Measurements from ENCODE around the gene TUBB. TPM values are rescaled to one million over a fixed set of nuclear protein-coding genes. Genes with fewer than 3 reads are reported as not detected.

TUBB gene
- total RNA-seq, 2 donors from 2014 or later: 342 to 378 TPM

DNA sequence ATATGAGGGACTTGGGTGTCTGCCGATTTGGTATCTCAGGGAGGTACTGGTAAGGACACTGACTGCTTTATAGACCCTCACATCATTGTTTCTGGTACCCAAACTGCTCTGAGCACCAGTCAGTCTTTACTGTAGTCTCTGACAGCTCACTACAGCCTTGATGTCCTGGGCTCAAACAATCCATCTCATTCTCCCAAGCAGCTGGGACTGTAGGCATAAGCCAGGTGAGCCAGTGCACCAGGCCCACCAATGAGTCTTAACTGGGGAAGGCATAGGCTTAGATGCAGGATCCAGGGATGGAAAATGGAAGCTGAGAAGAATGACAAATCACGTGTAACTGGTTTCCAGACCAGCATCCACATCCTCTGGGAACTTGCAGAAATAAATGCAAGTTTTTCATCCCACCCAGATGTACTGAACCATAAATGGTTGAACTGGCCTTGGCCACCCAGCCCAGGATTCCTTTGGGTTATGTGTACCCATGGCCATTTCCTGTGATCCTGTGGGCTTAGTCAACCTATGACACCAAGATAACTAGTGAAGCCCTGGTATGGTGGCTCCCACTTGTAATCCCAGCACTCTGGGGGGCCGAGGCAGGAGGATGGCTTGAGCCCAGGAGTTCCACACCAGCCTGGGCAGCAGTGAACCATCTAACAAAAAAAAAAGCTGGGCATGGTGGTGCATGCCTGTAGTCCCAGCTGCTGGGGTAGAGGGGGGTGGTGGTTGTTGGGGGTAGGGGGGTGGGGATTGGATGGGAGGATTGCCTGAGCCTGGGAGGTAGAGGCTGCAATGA is 5.8 kb downstream of the TUBB start:
- intact Hi-C loops (cut with DNase I): loop anchor here in 1 of 2 donors (5.0 to 10.0 kb wide), 2 partner anchors 101 to 156 kb away; partner anchors contain the start of genes ATAT1 and DDR1
- peak; percentile 12 for DNase-seq (ENCODE audit: low spot score)

DNA sequence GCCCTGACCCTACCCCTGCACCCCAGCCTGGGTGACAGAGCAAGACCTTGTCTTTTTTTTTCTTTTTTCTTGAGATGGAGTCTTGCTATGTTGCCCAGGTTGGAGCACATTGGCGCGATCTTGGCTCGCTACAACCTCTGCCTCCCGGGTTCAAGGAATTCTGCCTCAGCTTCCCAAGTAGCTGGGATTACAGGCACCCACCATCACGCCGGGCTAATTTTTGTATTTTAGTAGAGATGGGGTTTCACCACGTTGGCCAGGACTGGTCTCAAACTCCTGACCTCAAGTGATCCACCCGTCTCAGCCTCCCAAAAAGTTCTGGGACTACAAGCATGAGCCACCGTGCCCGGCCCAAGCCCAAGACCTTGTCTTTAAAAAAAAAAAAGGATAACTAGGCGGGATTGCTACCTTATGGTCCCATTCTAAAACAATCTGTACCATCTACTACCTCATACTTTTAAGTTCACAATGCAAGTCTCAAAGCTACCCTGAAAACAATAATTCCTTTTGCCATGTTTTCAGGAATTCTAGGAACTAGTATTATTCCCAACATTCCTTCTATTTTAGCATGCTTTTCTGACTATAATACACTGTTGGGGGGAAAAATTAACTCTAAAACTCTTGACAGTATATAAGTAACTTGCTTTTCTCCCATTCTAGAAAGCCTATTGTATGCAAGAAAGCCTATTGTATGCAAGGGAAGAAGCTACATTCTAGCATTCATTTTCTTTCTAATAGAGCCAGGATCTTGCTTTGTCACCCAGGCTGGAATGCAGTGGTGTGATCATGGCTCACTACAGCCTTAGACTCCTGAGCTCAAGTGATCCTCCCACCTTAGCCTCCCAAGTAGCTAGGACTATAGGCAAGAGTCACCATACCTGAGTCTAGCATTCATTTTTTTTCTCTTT is 6.6 kb downstream of the TUBB start:
- DNase-seq (ENCODE audit: low spot score): peak; percentile 57
- intact Hi-C loops (cut with DNase I): loop anchor here in 1 of 2 donors (5.0 to 10.0 kb wide), 2 partner anchors 102 to 156 kb away; partner anchors contain the start of genes ATAT1 and DDR1

- peak; percentile 71 for DNase-seq (ENCODE audit: low spot score)
- intact Hi-C loops (cut with DNase I): loop anchor here in 1 of 2 donors (5.0 to 10.0 kb wide), 2 partner anchors 103 to 154 kb away; partner anchors contain the start of genes ATAT1 and DDR1
Measured at GRCh38 chr6:30727920-30728553, 7.9 kb downstream of the TUBB start.

GRCh38 chr6:30730601-30731435 is 10.7 kb downstream of the TUBB start:
- intact Hi-C loops (cut with DNase I): no loop called here
- peak; percentile 88 for DNase-seq (ENCODE audit: low spot score)

GRCh38 chr6:30732237-30732943 is 12.2 kb downstream of the TUBB start:
- intact Hi-C loops (cut with DNase I): no loop called here
- DNase-seq (ENCODE audit: low spot score): no peak

DNA sequence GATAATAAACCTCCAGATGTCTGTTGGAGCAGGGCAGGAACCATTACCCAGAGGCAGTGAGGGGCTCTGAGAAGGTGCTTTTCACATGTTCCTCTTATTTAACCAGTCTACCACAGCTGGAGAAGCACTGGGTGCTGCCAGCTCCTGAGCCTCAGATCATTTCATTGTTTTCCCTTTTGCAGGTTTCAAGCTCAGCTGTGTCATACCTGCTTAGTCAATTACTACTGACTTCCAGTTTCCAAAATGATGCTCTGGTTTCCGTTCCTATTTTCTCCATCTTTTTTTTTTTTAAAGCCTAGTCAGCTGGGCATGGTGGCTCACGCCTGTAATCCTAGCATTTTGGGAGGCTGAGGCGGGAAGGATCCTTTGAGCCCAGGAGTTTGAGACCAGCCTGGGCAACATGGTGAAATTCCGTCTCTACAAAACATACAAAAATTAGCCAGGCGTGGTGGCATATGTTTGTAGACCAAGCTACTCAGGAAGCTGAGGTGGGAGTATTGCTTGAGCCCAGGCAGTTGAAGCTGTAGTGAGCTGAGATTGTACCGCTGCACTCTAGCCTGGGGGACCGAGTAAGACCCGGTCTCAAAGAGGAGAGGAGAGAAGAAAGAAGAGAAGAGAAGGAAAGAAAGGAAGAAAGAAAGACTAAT is 15.6 kb downstream of the TUBB start:
- intact Hi-C loops (cut with DNase I): no loop called here
- DNase-seq (ENCODE audit: low spot score): no peak

GRCh38 chr6:30738532-30738931 is 18.4 kb downstream of the TUBB start:
- no peak for DNase-seq (ENCODE audit: low spot score)
- intact Hi-C loops (cut with DNase I): no loop called here

GRCh38 chr6:30740540-30740870 is 20.4 kb downstream of the TUBB start:
- no peak for DNase-seq (ENCODE audit: low spot score)
- intact Hi-C loops (cut with DNase I): loop anchor here (5.0 to 10.0 kb wide), 3 partner anchors 42 to 674 kb away; no protein-coding TSS in a partner anchor

DNA sequence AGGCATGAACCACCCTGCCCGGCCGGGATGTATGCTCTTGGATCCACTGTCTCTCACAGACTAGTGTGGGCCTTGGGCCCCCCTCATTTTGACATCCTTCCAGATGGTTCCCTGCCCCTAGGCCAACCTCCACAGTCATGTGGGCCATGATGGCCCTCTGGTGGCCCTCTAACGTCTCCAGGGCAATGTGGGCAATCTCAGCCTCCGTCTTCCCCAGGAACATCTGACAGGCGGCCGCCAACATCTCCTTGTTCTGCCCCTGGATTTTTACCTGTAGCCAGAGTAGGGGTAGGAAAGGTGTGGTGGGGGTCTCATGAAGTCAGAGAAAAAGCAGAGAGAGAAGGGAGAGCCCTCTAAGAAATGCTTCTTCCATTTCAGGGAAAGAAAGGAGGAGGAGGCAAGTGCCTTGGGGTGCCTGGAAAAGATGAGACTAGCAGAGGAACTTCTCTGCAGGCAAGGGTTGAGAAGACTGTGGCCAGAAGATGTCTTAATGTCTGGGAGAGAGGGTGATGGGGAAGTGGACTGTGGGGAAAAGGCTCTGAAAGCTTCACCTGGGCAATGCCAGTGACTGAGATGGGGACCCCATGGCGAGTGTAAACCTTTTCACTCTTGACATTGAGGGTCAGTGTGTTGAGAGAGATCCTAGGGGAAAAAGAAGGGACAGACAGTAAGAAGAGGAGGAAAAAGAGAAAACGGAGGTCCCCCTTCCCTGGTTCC is 21.1 kb downstream of the TUBB start:
- intact Hi-C loops (cut with DNase I): loop anchor here (5.0 to 10.0 kb wide), 3 partner anchors 41 to 674 kb away; no protein-coding TSS in a partner anchor
- no peak for DNase-seq (ENCODE audit: low spot score)

DNA sequence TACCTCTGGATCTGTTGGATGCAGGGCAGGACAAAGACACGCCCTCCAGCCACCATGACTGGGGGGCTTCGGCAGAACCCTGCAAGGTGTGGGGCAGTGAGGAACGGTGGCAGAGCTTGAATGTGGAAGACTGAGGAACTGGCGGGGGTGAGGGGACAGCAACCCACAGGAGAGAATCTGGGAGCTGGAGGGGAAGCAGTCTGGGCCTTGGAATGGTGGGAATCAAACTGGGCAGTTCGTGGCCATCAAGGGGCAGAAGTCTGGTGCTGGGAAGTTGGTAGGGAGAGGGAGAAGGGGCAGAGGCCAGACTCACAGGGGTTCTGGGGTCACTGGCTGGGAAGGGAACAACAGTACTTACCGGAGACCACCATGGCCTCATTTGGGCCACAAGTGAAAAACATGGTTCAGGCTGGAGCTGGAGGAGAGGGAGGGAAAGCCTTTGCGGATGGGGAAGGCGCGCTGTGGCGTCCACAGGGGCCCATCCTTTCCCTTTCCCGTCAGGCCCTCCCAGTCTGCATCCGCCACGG is 21.7 kb downstream of the TUBB start:
- intact Hi-C loops (cut with DNase I): loop anchor here (5.0 to 10.0 kb wide), 3 partner anchors 40 to 673 kb away; no protein-coding TSS in a partner anchor
- DNase-seq (ENCODE audit: low spot score): no peak

DNA sequence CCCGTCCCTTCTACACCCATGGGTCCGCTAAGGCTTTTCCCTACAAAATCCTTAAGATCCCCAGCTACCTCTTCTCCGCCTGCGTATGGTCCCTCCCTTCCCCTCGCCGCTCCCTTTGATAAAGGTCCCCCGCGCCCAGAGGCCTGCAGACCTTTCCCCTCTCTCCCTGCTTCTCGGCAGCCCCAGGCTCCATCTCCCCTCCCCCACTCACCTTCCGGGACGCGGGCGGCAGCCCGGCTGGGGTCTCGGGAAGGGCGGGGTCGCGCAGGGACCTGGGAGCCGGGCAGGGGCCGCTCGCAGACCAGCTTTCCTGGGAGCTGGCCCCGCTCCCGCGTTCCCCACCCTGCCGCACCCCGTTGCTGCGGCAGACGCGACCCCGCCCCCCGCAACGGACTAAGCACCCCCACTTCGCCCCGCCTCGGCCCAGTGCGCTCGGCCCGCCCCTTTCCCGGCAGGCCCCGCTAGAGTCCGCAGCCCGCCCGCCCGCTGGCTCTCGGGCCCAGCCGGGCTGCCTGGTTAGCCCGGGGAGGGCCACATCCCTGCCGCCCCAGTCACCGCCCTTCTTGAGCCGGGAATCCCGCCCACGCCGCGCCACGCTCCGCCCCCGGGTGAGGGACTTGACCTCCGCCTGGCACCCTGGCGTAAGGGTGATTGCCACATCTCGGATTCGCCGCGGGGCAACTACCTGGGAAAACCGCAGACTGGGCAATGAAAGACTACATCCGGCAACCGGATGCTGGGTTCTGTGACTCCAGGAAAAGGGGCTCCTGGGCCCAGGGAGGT is 22.4 kb downstream of the TUBB start, which contains the start of gene FLOT1:
Gene FLOT1, minus strand, starts transcription at position 372 of the 783 bp plus-strand sequence. CDS start 498 bp downstream, outside the sequence.
- peak; percentile 100 for DNase-seq (ENCODE audit: low spot score)

DNA sequence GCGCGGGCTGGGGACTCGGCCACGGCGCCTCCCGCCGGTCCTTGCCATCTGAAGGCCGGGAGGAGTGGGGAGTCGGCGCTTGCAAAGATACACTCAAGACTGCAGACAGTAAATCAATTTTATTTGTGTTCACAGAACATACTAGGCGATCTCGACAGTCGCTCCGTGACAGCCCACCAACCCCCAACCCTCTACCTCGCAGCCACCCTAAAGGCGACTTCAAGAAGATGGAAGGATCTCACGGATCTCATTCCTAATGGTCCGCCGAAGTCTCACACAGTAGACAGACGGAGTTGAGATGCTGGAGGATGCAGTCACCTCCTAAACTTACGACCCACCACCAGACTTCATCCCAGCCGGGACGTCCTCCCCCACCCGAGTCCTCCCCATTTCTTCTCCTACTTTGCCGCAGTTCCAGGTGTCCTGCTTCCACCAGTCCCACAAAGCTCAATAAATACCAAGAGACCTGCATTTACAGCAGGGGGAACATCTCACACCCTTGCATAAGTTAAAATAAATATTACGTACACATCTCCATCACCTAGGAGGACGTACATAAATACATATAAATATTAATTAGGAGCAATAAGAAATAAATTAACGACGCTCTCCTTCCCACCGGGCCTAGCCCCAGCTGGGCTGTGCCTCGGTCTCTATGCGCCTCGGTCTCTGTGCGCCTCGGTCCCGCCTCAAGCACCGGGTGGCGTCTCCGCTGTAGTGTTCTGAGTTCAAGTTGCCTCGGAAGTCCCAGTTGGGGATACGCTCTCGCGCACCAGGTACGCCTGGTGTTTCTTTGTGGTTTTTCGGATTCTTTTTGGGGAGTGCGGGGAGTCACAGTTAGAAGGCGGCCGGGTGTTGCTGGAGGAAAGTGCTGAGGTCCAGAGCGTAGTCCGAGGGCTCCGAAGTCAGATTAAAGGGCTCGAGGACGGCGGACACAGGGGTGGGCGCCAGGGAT is 23.2 kb downstream of the TUBB start:
- DNase-seq (ENCODE audit: low spot score): peak; percentile 87
- intact Hi-C loops (cut with DNase I): loop anchor here (5.0 to 10.0 kb wide), 3 partner anchors 39 to 671 kb away; no protein-coding TSS in a partner anchor

More for the DNA sequence above, 22.4 kb downstream of the TUBB start, which contains the start of gene FLOT1:
- intact Hi-C loops (cut with DNase I): loop anchor here (5.0 to 10.0 kb wide), 3 partner anchors 40 to 672 kb away; no protein-coding TSS in a partner anchor

DNA sequence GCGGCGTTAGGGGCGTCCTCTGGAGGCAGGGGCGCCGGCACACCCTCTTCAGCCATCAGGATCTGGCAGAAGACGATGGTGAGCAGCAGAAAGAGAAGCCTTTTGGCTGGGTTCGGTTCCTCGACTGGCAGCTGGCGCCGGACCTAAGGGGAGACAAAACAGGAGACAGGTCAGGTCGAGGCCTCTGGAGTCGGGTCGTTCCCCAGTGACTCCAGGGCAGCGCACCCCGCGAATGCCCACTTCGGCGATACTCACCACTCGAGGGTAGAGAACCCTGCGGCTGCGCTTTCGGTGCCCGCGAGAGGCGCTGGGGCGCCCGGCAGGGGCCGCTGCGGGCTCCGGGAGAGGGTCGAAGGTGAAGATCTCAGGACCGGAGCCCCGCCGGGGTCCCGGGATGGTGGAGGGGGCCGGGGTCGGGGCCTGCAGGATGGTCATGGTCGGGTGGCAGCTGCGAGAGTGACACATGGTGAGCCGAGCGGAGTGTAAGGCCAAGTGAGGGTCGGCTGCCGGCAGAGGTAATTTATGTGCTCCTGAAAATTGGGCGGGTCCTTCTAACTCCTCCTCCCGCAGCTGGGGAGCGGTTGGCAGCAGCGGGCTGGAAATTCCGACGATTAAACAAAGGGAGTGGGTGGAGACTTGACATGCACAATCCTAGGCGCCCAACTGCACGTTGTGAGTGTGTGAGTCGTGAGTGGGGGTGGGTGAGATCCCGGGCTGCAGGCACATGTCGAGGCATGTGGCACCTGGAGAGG is 24.1 kb downstream of the TUBB start, which contains the start of gene IER3:
Gene IER3, minus strand, starts transcription at position 494 of the 752 bp plus-strand sequence. Its CDS starts 29 bp downstream, at position 465.
- DNase-seq (ENCODE audit: low spot score): peak; percentile 96
- intact Hi-C loops (cut with DNase I): loop anchor here (5.0 to 10.0 kb wide), 3 partner anchors 38 to 671 kb away; no protein-coding TSS in a partner anchor
